SK-N-SH (cell line): ENCODE results near the gene KCNN3. TPM values are rescaled to one million over a fixed set of nuclear protein-coding genes. Genes with fewer than 3 reads are reported as not detected.

Experiments used
- CTCF ChIA-PET: fragments of 300-600, 350-600 bp; formaldehyde crosslinking; extraction: SDS; loops from one replicate; lab custom pipeline; 2021; lab: Yijun Ruan, JAX
- POLR2A ChIA-PET: fragments of 350-600 bp; sonication (Branson Sonifier 250); formaldehyde crosslinking; extraction: SDS; loops from one replicate; lab custom pipeline; 2020; ENCODE audit warnings: antibody characterized with exemption, inconsistent platforms; lab: Yijun Ruan, JAX
- DNase-seq: peaks from one replicate; pipeline ENCODE4 v3.0.0; 2012
- H2AFZ ChIP-seq: fragments of 200-600 bp; sonication (generic); 2 replicates; pipeline ENCODE4 v1.8.1; 2016; ENCODE audit warnings: antibody characterized with exemption, mild to moderate bottlenecking, low read depth
- H3F3A ChIP-seq: fragments of 200-600 bp; sonication (generic); replicated peaks from 2 replicates; pipeline ENCODE3; 2016; ENCODE audit warnings: antibody characterized with exemption, mild to moderate bottlenecking; ENCODE audit not compliant: insufficient read depth
- H3K27ac ChIP-seq, 2 experiments: fragments of 200-500 bp in 1 of 2; fragments of 200-600 bp in 1 of 2; sonication (Bioruptor generic) in 1 of 2; sonication (generic), shearing (Covaris generic) in 1 of 2; 2 replicates each; pipeline versions ENCODE4 v1.5.1 to v1.6.1; 2014 to 2016; ENCODE audit warnings: low read depth in 2 of 2, inconsistent platforms in 1 of 2, low read length in 1 of 2, mild to moderate bottlenecking in 1 of 2, mixed read lengths in 1 of 2
- H3K27me3 ChIP-seq: fragments of 200-600 bp; sonication (generic), shearing (Covaris generic); 2 replicates; pipeline ENCODE4 v1.6.1; 2016; ENCODE audit warnings: mixed run types; ENCODE audit not compliant: insufficient read depth
- H3K36me3 ChIP-seq, 2 experiments: fragments of 200-500 bp in 1 of 2; fragments of 200-600 bp in 1 of 2; sonication (Bioruptor generic) in 1 of 2; sonication (generic) in 1 of 2; replicated peaks in 1 of 2; 2 replicates each; pipeline versions ENCODE3 to v1.5.1; 2014 to 2016; ENCODE audit warnings: low read length in 1 of 2, mild to moderate bottlenecking in 1 of 2; ENCODE audit not compliant: insufficient read depth in 2 of 2, control insufficient read depth in 1 of 2
- H3K4me1 ChIP-seq, 2 experiments: fragments of 200-500 bp in 1 of 2; fragments of 200-600 bp in 1 of 2; sonication (Bioruptor generic) in 1 of 2; sonication (generic), shearing (Covaris generic) in 1 of 2; 2 replicates each; pipeline versions ENCODE4 v1.5.1 to v1.6.1; 2014 to 2016; ENCODE audit warnings: low read depth in 1 of 2, low read length in 1 of 2, mixed run types in 1 of 2; ENCODE audit not compliant: insufficient read depth in 2 of 2, control insufficient read depth in 1 of 2
- H3K4me2 ChIP-seq: fragments of 200-600 bp; sonication (generic), shearing (Covaris generic); 2 replicates; pipeline ENCODE4 v1.6.1; 2017; ENCODE audit warnings: mixed run types
- H3K4me3 ChIP-seq, 2 experiments: fragments of 200-500 bp in 1 of 2; fragments of 200-600 bp in 1 of 2; sonication (Bioruptor generic) in 1 of 2; sonication (generic), shearing (Covaris generic) in 1 of 2; 2 replicates each; pipeline versions ENCODE4 v1.5.1 to v1.8.1; 2014 to 2016; ENCODE audit warnings: low read depth in 2 of 2, inconsistent platforms in 1 of 2, low read length in 1 of 2, mild to moderate bottlenecking in 1 of 2, mixed read lengths in 1 of 2, moderate library complexity in 1 of 2
- H3K79me2 ChIP-seq: fragments of 200-600 bp; sonication (generic); 2 replicates; pipeline ENCODE4 v1.8.1; 2017; ENCODE audit warnings: mild to moderate bottlenecking; ENCODE audit not compliant: insufficient read depth
- H3K9ac ChIP-seq: fragments of 200-600 bp; sonication (generic); 2 replicates; pipeline ENCODE4 v1.6.1; 2017; ENCODE audit warnings: mixed run types
- H3K9me2 ChIP-seq: fragments of 200-600 bp; sonication (generic); 2 replicates; pipeline ENCODE4 v1.6.1; 2017; ENCODE audit warnings: mixed run types
- H3K9me3 ChIP-seq: fragments of 200-600 bp; sonication (generic); 2 replicates; pipeline ENCODE4 v1.6.1; 2017; ENCODE audit warnings: mixed run types, mild to moderate bottlenecking, moderate library complexity
- H4K20me1 ChIP-seq: fragments of 200-600 bp; sonication (generic); 2 replicates; pipeline ENCODE4 v1.6.1; 2017; ENCODE audit warnings: mild to moderate bottlenecking, mixed run types; ENCODE audit not compliant: insufficient read depth
- GATA2 ChIP-seq: sonication (generic); formaldehyde crosslinking; IDR thresholded peaks from 2 replicates; pipeline ENCODE4 v1.5.0; 2020; ENCODE audit warnings: mild to moderate bottlenecking, missing genetic modification reagents
- IRF3 ChIP-seq: fragments of 150-350 bp; IDR thresholded peaks from 2 replicates; pipeline ENCODE4 v1.6.1; 2016; ENCODE audit warnings: mild to moderate bottlenecking, low read depth, low read length
- SMC3 ChIP-seq: IDR thresholded peaks from 2 replicates; pipeline ENCODE4 v1.6.1; 2012; ENCODE audit warnings: low read depth, low read length, improper control_type of control experiment
- USF1 ChIP-seq: IDR thresholded peaks from 2 replicates; pipeline ENCODE4 v1.4.0; 2012; ENCODE audit warnings: low read depth, borderline replicate concordance
- polyA plus RNA-seq, 3 experiments: library from polyadenylated mRNA; depleted of rRNA; stranded (reverse); fragments of >200 nt; gene quantifications; 2 replicates each; pipeline ENCODE4 v1.2.3, GENCODE V29; 2012

The KCNN3 gene
- polyA plus RNA-seq, 1 of the 3 experiments (the other 2 are of a cell fraction): 0.16 TPM

- DNase-seq: no peak
These were observed 217.2 kb downstream of the KCNN3 start for GRCh38 chr1:154652893-154653292.

More at GRCh38 chr1:154652893-154653292, 217.2 kb downstream of the KCNN3 start:
- no peaks in the 10 kb centered on the region; a peak in 1 of 4 replicates for H3K4me1 ChIP-seq
- no peaks in the 10 kb centered on the region for H4K20me1 ChIP-seq
- no peaks in the 10 kb centered on the region for H3F3A ChIP-seq
- H3K9ac ChIP-seq: no peak overlapping the region
- no peaks in the 10 kb centered on the region for H3K9me2 ChIP-seq
- no peaks in the 10 kb centered on the region for H3K79me2 ChIP-seq
- no peak overlapping the region for H2AFZ ChIP-seq
- ChIA-PET POLR2A (no interaction called here), CTCF (interaction anchor here (2.3 kb wide), 1 partner anchor 17 kb away, joined by 5 read pairs; no protein-coding TSS in a partner anchor)
- no peak overlapping the region for H3K4me2 ChIP-seq
- no peak overlapping the region for H3K27ac ChIP-seq
- H3K36me3 ChIP-seq: no peaks in the 10 kb centered on the region
- no peaks in the 10 kb centered on the region; the same call in 1 of the 2 replicates for H3K27me3 ChIP-seq
- no peak overlapping the region for H3K4me3 ChIP-seq
- TF ChIP-seq USF1 (no peak), GATA2 (CRISPR knock-in tag) (no peak), IRF3 (no peak), SMC3 (no peak)
- H3K9me3 ChIP-seq: no peaks in the 10 kb centered on the region

Other genes with a start within 250 kb of the KCNN3 start
- 50.7 and 59.6 TPM in 2 replicates for gene PMVK, start 66.4 kb upstream of the KCNN3 start, polyA plus RNA-seq (2012; rRNA removed)
- gene PBXIP1, start 85.8 kb upstream of the KCNN3 start, polyA plus RNA-seq (2012; rRNA removed): 55.9 and 64.3 TPM in 2 replicates
- 23.3 and 28.2 TPM in 2 replicates for gene PYGO2, start 91.5 kb upstream of the KCNN3 start, polyA plus RNA-seq (2012; rRNA removed)
- gene SHC1, start 100.5 kb upstream of the KCNN3 start, polyA plus RNA-seq (2012; rRNA removed): 338 and 395 TPM in 2 replicates
- 256 and 308 TPM in 2 replicates for gene CKS1B, start 104.4 kb upstream of the KCNN3 start, polyA plus RNA-seq (2012; rRNA removed)
- 50.8 and 56.2 TPM in 2 replicates for gene FLAD1, start 113.1 kb upstream of the KCNN3 start, polyA plus RNA-seq (2012; rRNA removed)
- gene LENEP, start 123.3 kb upstream of the KCNN3 start, polyA plus RNA-seq (2012; rRNA removed): 0.26 TPM in 1 of 2 replicates, not detected in the other
- 15.7 and 22.1 TPM in 2 replicates for gene ZBTB7B, start 132.5 kb upstream of the KCNN3 start, polyA plus RNA-seq (2012; rRNA removed)
- gene DCST2, start 163.5 kb upstream of the KCNN3 start, polyA plus RNA-seq (2012; rRNA removed): 0.76 and 1.1 TPM in 2 replicates
- gene DCST1, start 163.5 kb upstream of the KCNN3 start, polyA plus RNA-seq (2012; rRNA removed): not detected in 2 replicates
- 60.1 and 64.1 TPM in 2 replicates for gene ADAM15, start 181.0 kb upstream of the KCNN3 start, polyA plus RNA-seq (2012; rRNA removed)
- 15.9 and 17.7 TPM in 2 replicates for gene EFNA4, start 193.5 kb upstream of the KCNN3 start, polyA plus RNA-seq (2012; rRNA removed)
- gene EFNA3, start 208.6 kb upstream of the KCNN3 start, polyA plus RNA-seq (2012; rRNA removed): 5.5 and 6.0 TPM in 2 replicates